Subcutaneous adipose tissue (tissue), 4 donors: ENCODE measurements around the gene CDK7. TPM values are rescaled to one million over a fixed set of nuclear protein-coding genes. Genes with fewer than 3 reads are reported as not detected.

Source experiments
- total RNA-seq, 4 donors: library from RNA; depleted of rRNA; stranded (reverse); fragments of >200 nt; gene quantifications; one replicate each; pipeline ENCODE4 v1.1.0, GENCODE V29; 2016
- TF ChIP-seq, protein P1 (sequence below): fragments of 450-650 bp; IDR thresholded peaks from one replicate; pipeline ENCODE4 v1.5.1; 2016; ENCODE audit warnings: low read depth, mild to moderate bottlenecking, control low read depth, antibody characterized with exemption, moderate library complexity

CDK7 gene
- total RNA-seq, 4 donors from 2014 or later = 7.3 to 18.5 (median 16.0) TPM

- TF ChIP-seq, protein P1, sequence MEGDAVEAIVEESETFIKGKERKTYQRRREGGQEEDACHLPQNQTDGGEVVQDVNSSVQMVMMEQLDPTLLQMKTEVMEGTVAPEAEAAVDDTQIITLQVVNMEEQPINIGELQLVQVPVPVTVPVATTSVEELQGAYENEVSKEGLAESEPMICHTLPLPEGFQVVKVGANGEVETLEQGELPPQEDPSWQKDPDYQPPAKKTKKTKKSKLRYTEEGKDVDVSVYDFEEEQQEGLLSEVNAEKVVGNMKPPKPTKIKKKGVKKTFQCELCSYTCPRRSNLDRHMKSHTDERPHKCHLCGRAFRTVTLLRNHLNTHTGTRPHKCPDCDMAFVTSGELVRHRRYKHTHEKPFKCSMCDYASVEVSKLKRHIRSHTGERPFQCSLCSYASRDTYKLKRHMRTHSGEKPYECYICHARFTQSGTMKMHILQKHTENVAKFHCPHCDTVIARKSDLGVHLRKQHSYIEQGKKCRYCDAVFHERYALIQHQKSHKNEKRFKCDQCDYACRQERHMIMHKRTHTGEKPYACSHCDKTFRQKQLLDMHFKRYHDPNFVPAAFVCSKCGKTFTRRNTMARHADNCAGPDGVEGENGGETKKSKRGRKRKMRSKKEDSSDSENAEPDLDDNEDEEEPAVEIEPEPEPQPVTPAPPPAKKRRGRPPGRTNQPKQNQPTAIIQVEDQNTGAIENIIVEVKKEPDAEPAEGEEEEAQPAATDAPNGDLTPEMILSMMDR = no peak
These were observed 10.3 kb downstream of the CDK7 start for GRCh38 chr5:69245031-69245430.

DNA sequence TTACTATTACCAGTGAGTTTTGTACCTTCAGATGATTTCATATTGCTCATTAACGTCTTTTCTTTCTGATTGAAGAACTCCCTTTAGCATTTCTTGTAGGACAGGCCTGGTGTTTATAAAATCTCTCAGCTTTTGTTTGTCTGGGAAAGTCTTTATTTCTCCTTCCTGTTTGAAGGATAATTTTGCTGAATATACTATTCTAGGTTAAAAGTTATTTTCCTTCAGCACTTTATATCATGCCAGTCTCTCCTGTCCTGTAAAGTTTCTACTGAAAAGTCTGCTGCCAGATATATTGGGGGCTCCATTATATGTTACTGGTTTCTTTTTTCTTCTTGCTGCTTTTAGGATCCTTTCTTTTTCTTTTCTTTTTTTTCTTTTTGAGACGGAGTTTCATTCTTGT lies 13.3 kb downstream of the CDK7 start:
- TF ChIP-seq, protein P1 = no peak

DNA sequence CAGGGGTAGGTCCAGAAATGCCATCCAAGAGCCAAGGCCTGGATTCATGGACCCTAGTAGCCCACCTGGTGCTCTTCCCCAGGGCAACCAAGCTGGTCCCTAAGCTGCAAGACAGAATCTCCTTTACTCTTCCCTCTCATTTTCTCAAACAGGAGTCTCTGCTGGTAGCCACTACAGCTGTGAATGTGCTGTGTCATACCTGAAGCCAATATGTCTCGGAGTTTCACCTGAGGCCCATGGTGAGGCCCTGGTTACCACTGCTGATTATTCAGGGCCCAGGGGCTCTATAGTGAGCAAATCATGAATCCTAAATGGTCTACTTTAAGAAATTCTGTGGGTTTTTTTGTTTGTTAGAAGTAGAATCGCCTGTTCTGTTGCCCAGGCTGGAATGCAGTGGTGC lies 15.9 kb downstream of the CDK7 start:
- TF ChIP-seq, protein P1 = no peak

DNA sequence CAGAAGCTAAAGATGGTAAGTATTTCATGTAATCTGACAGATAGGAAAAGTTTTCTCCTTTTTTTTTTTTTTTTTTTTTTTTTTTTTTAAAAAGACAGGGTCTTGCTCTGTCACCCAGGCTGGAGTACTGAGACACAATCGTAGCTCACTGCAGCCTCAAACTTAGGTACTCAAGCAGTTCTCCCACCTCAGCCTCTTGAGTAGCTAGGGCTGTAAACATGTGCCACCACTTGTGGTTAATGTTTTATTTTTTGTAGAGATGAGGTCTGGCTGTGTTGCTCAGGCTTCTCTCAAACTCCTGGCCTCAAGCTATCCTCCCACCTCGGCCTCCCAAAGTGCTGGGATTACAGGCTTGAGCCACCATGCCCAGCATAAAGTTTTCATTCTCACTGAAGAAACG lies 17.8 kb downstream of the CDK7 start:
- TF ChIP-seq, protein P1 = no peak

DNA sequence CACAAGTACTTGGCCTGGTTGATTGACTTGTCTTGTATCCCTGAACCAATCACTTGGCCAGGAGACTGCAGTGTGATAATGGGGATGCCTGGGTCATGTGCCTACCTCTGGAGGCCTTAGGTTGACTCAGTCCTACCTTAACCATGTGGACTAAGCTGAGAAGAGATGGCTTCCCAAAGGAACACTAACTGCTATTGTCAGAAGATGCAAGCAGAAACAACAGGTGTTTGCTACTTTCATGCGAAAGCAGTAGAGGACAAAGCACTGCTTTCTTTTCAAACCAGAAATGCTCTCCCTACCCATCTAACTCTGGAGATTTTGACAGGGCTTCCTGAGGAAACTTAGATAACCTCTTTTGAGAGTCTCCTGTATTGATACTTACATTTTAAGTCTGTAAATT lies 22.9 kb downstream of the CDK7 start:
- TF ChIP-seq, protein P1 = no peak

DNA sequence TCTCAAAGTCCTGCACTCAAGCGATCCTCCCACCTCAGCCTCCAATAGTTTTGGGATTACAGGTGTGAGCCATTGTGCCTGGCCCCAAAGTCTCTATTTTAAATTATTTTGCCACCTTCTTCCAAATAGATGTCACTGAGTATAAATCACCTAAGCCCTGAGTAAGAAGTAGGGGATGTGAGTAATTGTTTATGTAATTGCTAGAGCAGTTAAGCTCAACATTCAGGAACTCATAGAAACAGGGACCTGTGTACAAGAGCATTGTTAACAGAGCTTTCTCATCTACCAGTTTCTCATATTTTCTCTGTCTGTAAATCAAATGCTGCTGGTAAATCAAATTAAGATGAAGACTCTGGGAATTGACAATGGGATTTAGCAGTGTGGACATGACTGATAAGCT lies 26.3 kb downstream of the CDK7 start:
- TF ChIP-seq, protein P1 = no peak

GRCh38 chr5:69265931-69266330 lies 31.2 kb downstream of the CDK7 start:
- TF ChIP-seq, protein P1 = no peak
